GM19463 (cell line): Measurements from ENCODE around the gene OR4D10.
"Not testable (repeated sequence)": the region's sequence is repeated elsewhere in the genome, so short reads cannot be mapped to it uniquely, and the experiment has no call there.

Experiments
- ATAC-seq: cut with Tn5 transposase; IDR thresholded peaks from one replicate; pipeline ENCODE4 v1.9.1; 2021; ENCODE audit warnings: mild to moderate bottlenecking, moderate library complexity; ENCODE audit not compliant: unreplicated experiment

OR4D10 gene

GRCh38 chr11:59473015-59473414 lies at the start of gene OR4D10:
Gene OR4D10 (plus strand): TSS chr11:59473315. CDS start chr11:59477430, 4,115 bp downstream.
- no peak for ATAC-seq

- no peak for ATAC-seq
Measured at GRCh38 chr11:59423835-59424234, 49.3 kb upstream of the OR4D10 start.

GRCh38 chr11:59425131-59425530 lies 48.0 kb upstream of the OR4D10 start:
- no peak for ATAC-seq

- no peak for ATAC-seq
Measured at GRCh38 chr11:59426361-59427067, 46.6 kb upstream of the OR4D10 start, which contains the start of gene OR5A2. Gene OR5A2 (minus strand): TSS chr11:59426413. CDS start chr11:59422953, 3,460 bp downstream.

GRCh38 chr11:59427068-59427382 lies 46.1 kb upstream of the OR4D10 start:
- ATAC-seq, result no peak

- peak; percentile 91 for ATAC-seq
Measured at GRCh38 chr11:59429924-59430516, 43.1 kb upstream of the OR4D10 start.

- no peak for ATAC-seq
Measured at GRCh38 chr11:59436169-59436568, 36.9 kb upstream of the OR4D10 start, which contains the start of gene OR5A1. Gene OR5A1 (plus strand): TSS chr11:59436469. CDS start chr11:59443169, 6,700 bp downstream.

- ATAC-seq, result no peak
Measured at GRCh38 chr11:59437770-59438169, 35.3 kb upstream of the OR4D10 start.

- ATAC-seq, result not testable (repeated sequence)
Measured at GRCh38 chr11:59445624-59446023, 27.5 kb upstream of the OR4D10 start.

- no peak for ATAC-seq
Measured at GRCh38 chr11:59448484-59448883, 24.6 kb upstream of the OR4D10 start.

- no peak for ATAC-seq
Measured at GRCh38 chr11:59456661-59457060, 16.5 kb upstream of the OR4D10 start, which contains the start of gene OR4D6. Gene OR4D6 (plus strand): TSS chr11:59456961. CDS start chr11:59456961, 0 bp downstream.

GRCh38 chr11:59459916-59460315 lies 13.2 kb upstream of the OR4D10 start:
- ATAC-seq, result no peak

- no peak for ATAC-seq
Measured at GRCh38 chr11:59463190-59463641, 9.9 kb upstream of the OR4D10 start.

- ATAC-seq, result no peak
Measured at GRCh38 chr11:59475176-59475575, 2.1 kb downstream of the OR4D10 start.

- no peak for ATAC-seq
Measured at GRCh38 chr11:59479906-59480305, 6.8 kb downstream of the OR4D10 start.

GRCh38 chr11:59480359-59480758 lies 7.2 kb downstream of the OR4D10 start:
- ATAC-seq, result no peak

GRCh38 chr11:59501931-59502330 lies 28.8 kb downstream of the OR4D10 start:
- ATAC-seq, result no peak

- ATAC-seq, result no peak
Measured at GRCh38 chr11:59503276-59503675, 30.2 kb downstream of the OR4D10 start, which contains the start of gene OR4D11. Gene OR4D11 (plus strand): TSS chr11:59503576. CDS start chr11:59503576, 0 bp downstream.

- ATAC-seq, result no peak
Measured at GRCh38 chr11:59510941-59511589, 38.0 kb downstream of the OR4D10 start, which contains the start of gene OR4D9. Gene OR4D9 (plus strand): TSS chr11:59511539. CDS start chr11:59514913, 3,374 bp downstream.

- ATAC-seq, result no peak
Measured at GRCh38 chr11:59511675-59512074, 38.6 kb downstream of the OR4D10 start.

GRCh38 chr11:59520139-59520538 lies 47.0 kb downstream of the OR4D10 start:
- not testable (repeated sequence) for ATAC-seq
